Measurements from ENCODE around the gene SPRTN.

GRCh38 chr1:231337472-231338269 is 422 bp upstream of the SPRTN start, which contains the start of gene EXOC8:
- TF ChIP-seq CTCF (IDR thresholded peaks at IDR 0.05; ENCODE audit: low read depth, low read length) (no peak), EZH2phosphoT487 (IDR thresholded peaks at IDR 0.05; ENCODE audit: low read depth) (no peak)

Data from OCI-LY3 (cell line).